HG03354 (cell line): ENCODE measurements around the gene GON4L.
"Not testable (repeated sequence)": the region's sequence is repeated elsewhere in the genome, so short reads cannot be mapped to it uniquely, and the experiment has no call there.

Experiments used
- ATAC-seq: cut with Tn5 transposase; IDR thresholded peaks from one replicate; pipeline ENCODE4 v1.9.1; 2021; ENCODE audit warnings: mild to moderate bottlenecking; ENCODE audit not compliant: unreplicated experiment, poor library complexity, severe bottlenecking

Gene GON4L

GRCh38 chr1:155873860-155874259, 16.8 kb upstream of the GON4L start:
- no peak for ATAC-seq

GRCh38 chr1:155872527-155872926, 15.5 kb upstream of the GON4L start:
- no peak for ATAC-seq

DNA sequence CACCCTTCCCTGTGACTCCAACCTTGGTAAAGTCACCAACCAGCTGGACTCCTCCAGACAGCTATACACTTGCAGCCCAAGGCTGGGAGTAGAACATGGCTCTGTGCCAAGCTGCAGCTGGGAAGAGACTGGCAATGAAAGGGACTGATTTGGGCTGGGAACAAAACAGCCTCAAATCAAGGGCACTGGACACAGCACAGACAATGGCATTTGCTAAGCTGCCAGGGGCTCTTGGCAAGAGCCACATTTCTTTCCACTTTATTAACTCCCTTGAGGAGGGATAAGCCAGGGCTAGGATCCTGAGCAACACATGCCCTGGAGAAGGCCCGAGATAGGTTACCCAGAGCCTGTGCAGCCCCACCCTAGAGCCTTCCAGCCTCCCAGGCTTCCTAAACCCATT, 14.4 kb upstream of the GON4L start:
- no peak for ATAC-seq

- no peak for ATAC-seq
Measured at GRCh38 chr1:155867766-155868165, 10.8 kb upstream of the GON4L start.

DNA sequence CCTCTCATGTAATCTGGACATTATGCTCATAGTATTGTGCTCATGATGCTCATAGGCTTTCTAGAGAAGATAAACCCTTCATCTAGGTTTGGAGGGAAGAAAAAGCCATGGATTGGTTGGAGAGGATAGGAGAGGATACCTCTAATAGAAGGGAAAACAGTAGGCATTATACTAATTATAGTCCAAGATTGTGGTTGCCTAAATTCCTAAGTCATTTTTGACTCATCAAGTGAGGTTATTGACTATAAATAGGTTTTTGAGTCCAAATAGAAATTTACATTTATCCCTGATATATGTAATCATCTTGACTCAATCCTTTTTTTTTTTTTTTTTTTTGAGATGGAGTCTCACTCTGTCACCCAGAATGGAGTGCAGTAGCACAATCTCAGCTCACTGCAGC, 7.4 kb upstream of the GON4L start:
- no peak for ATAC-seq

GRCh38 chr1:155861896-155862295, 4.9 kb upstream of the GON4L start:
- no peak for ATAC-seq

DNA sequence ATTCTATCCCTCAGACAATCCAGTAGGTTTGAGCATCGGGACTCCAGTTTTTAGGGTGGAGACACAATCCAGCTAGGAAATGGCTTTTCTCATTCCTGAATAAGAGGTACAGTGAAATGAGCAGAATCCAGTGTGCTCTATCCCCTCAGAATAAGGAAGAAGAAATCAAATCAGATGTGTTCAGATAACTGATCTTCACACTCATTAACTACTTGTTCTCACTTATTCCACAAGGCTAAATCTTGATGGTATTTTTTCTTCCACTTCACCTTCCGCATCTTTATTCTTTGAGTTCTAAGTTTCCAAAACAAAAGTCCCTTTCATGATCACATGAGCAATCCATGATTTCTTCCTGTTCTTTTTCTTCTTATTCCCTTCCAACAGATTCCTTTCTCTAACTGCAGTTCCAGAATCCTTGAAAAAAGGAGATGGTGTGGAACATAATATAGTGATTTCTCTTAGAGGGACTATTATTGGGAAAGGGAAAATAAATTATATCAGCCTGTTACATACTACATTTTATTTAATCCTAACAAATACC, 4.0 kb upstream of the GON4L start:
- ATAC-seq = no peak

- no peak for ATAC-seq
Measured at GRCh38 chr1:155859881-155860871, 3.2 kb upstream of the GON4L start.

GRCh38 chr1:155859234-155859829, 2.3 kb upstream of the GON4L start, which contains the start of gene SYT11:
Gene SYT11, plus strand, starts transcription at chr1:155859567. Its CDS starts 195 bp downstream, at chr1:155859762.
- ATAC-seq = peak; percentile 62

DNA sequence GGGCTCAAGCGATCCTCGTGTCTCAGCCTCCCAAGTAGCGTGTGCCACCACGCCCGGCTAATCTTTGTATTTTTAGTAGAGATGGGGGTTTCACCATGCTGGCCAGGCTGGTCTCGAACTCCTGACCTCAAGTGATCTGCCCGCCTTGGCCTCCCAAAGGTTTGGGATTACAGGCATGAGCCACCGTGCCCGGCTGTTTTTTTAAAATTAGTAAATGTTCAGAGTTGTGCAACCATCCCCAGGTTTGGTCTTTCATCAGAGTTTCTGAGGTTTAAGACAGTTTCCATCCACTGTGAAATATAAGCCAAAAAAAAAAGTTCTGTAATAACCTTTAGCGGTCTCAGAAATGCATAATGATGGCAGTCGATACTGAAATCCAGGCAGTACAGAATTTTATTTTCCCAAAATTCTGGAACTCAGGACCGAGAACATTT, 1.8 kb upstream of the GON4L start:
- peak; percentile 18 for ATAC-seq

- no peak for ATAC-seq
Measured at GRCh38 chr1:155856257-155856974, 598 bp downstream of the GON4L start.

DNA sequence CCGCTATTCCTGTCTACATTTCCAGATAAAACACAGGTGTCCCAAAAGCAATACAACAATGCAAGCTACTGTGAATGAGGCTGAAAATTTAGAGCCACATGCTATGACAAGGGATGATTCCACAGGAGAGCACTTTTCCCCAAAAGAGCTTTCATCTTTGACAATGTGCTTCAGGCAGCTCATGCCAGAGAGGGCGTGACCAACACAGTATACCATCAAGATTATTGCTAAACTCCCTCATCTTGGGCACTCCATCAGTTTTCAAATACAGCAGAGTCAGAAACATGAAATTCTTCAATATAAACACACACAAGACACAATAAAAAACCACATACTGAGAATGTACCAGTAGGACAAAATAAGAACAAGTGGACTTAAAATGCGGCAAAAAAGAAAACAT, 6.7 kb downstream of the GON4L start:
- no peak for ATAC-seq

GRCh38 chr1:155847823-155848529, 9.0 kb downstream of the GON4L start:
- ATAC-seq = no peak

GRCh38 chr1:155844860-155845421, 12.1 kb downstream of the GON4L start:
- no peak for ATAC-seq

GRCh38 chr1:155840386-155840785, 16.6 kb downstream of the GON4L start:
- ATAC-seq = no peak

GRCh38 chr1:155835548-155835947, 21.5 kb downstream of the GON4L start:
- ATAC-seq = no peak

GRCh38 chr1:155834927-155835399, 22.1 kb downstream of the GON4L start:
- ATAC-seq = not testable (repeated sequence)

- ATAC-seq = no peak
Measured at GRCh38 chr1:155834296-155834926, 22.6 kb downstream of the GON4L start.
